Upper lobe of right lung (tissue), 1 donor: Measurements from ENCODE around the gene CYFIP2. TPM values are rescaled to one million over a fixed set of nuclear protein-coding genes. Genes with fewer than 3 reads are reported as not detected.

Experiments
- ATAC-seq: fragments of 200-7000 bp; cut with Tn5 transposase; one replicate; pipeline ENCODE4 v1.9.1; 2020; ENCODE audit warnings: mild to moderate bottlenecking, moderate library complexity
- DNase-seq: peaks from one replicate; pipeline ENCODE4 v3.0.0-alpha.2; 2020
- H3K27ac ChIP-seq: fragments of 200-600 bp; one replicate; pipeline ENCODE4 v1.8.0; 2022
- H3K27me3 ChIP-seq: fragments of 200-600 bp; one replicate; pipeline ENCODE4 v1.8.0; 2022; ENCODE audit warnings: mild to moderate bottlenecking
- H3K36me3 ChIP-seq: fragments of 200-600 bp; one replicate; pipeline ENCODE4 v1.8.0; 2022
- H3K4me1 ChIP-seq: fragments of 200-600 bp; one replicate; pipeline ENCODE4 v1.8.0; 2022
- H3K4me3 ChIP-seq: fragments of 200-600 bp; one replicate; pipeline ENCODE4 v1.8.0; 2022; ENCODE audit warnings: mild to moderate bottlenecking
- H3K9me3 ChIP-seq: fragments of 200-600 bp; one replicate; pipeline ENCODE4 v1.8.0; 2022
- intact Hi-C: fragments of 100-400 bp; cut with DNase I; formaldehyde crosslinking; loops from one replicate; pipeline ENCODE4 v1.11.0; 2022
- total RNA-seq: library from RNA; stranded (reverse); fragmentation: NEBNext Ultra II Directional; extraction: Animal tissue kit (Norgen Biotek cat#: 25700); gene quantifications from one replicate; pipeline ENCODE4 v1.2.1, GENCODE V29; 2021
- TF ChIP-seq, protein P1 (sequence below): fragments of 200-600 bp; IDR thresholded peaks from one replicate; pipeline ENCODE4 v1.8.0; 2022; ENCODE audit warnings: antibody characterized with exemption
- donor health status: DM: no; HTN: yes; CAD: no; lungs with severe emphysema.

CYFIP2 gene
- total RNA-seq, 1 donor from 2014 or later, result 37.1 TPM

DNA sequence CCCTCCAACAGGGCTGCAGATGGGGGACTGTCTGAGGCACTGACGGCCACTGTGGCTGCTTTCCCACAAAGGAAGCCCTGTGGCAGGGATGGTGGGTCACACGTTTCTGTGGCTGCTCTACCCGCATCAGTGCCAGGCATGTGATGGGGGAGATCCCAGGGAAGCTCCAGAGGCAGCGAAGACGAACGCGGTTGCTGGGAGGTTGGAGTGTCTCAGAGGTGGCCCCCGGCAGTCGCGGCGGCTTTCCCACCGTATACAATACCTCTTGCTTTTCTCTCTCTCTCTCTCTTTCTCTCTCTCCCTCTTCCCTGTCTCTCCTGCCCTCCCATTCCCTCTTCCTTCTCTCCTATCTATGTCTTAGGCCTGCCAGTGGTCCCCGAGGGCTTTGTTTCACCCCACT lies 56.7 kb downstream of the CYFIP2 start:
- DNase-seq (no peak), ATAC-seq (no peak)
- TF ChIP-seq, protein P1, sequence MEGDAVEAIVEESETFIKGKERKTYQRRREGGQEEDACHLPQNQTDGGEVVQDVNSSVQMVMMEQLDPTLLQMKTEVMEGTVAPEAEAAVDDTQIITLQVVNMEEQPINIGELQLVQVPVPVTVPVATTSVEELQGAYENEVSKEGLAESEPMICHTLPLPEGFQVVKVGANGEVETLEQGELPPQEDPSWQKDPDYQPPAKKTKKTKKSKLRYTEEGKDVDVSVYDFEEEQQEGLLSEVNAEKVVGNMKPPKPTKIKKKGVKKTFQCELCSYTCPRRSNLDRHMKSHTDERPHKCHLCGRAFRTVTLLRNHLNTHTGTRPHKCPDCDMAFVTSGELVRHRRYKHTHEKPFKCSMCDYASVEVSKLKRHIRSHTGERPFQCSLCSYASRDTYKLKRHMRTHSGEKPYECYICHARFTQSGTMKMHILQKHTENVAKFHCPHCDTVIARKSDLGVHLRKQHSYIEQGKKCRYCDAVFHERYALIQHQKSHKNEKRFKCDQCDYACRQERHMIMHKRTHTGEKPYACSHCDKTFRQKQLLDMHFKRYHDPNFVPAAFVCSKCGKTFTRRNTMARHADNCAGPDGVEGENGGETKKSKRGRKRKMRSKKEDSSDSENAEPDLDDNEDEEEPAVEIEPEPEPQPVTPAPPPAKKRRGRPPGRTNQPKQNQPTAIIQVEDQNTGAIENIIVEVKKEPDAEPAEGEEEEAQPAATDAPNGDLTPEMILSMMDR, result no peak
- H3K36me3 ChIP-seq, result peaks cover 6% of the 10 kb centered on the region
- no peaks in the 10 kb centered on the region for H3K27me3 ChIP-seq
- no peak overlapping the region for H3K4me3 ChIP-seq
- H3K27ac ChIP-seq, result no peak overlapping the region
- H3K9me3 ChIP-seq, result no peaks in the 10 kb centered on the region
- intact Hi-C loops, result no loop called here
- no peaks in the 10 kb centered on the region for H3K4me1 ChIP-seq

DNA sequence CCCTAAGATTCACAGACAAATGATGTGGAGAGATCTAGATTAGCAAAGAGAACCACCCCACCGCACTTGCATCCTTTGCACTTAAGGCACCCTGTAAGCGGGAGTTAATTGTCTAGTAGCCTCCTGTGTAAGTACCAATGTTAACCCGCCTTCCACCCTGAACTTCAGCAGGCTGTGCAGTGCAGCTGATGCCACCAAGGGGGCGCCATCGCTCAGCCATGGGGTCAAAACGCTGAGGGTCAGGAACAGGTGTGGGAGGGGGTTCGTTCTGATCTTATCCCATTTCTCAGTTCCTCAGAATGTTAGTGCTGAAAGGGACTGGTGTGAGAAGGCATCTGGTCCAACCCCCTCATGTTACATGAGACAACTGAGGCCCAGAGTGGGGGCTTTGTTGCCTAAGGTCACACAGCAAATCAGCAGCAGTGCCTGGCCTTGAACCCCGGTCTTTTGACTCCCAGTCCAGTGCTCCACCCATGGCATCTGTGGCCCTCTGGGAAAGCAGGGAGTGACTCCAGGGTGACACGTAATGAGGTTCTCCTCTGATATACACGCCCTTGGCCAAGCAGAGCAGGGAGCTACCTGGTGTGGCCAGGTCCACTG lies 57.3 kb downstream of the CYFIP2 start:
- ATAC-seq (no peak), DNase-seq (no peak)
- intact Hi-C loops, result no loop called here
- TF ChIP-seq, protein P1, result peak; percentile 9
- Histone ChIP-seq H3K36me3 (peaks cover 6% of the 10 kb centered on the region), H3K9me3 (no peaks in the 10 kb centered on the region), H3K4me3 (no peak overlapping the region), H3K4me1 (no peaks in the 10 kb centered on the region), H3K27ac (no peak overlapping the region), H3K27me3 (no peaks in the 10 kb centered on the region)

DNA sequence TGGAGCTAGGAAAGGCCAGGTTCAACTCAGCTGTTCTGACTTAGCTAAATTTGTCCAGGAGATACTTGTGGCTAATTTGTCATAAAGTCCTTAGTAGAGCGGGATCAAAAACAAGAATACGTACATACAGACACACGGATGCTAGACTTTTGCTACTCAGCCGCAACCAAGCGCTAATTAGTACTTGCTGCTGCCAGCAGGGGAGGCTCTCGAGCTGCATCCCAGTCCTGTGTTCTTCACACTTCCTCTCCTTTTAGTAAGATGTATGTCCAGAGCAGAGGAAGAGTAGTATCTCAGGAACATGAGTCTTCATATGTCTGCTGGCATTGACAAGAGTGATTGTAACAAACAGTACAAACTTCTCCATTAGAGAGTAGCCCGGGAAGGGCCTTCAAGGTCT lies 58.3 kb downstream of the CYFIP2 start:
- Histone ChIP-seq H3K27me3 (no peaks in the 10 kb centered on the region), H3K4me1 (no peaks in the 10 kb centered on the region), H3K36me3 (peaks cover 6% of the 10 kb centered on the region), H3K9me3 (no peaks in the 10 kb centered on the region), H3K27ac (no peak overlapping the region), H3K4me3 (no peak overlapping the region)
- TF ChIP-seq, protein P1, result peak; percentile 19
- ATAC-seq (no peak), DNase-seq (no peak)
- intact Hi-C loops, result no loop called here

DNA sequence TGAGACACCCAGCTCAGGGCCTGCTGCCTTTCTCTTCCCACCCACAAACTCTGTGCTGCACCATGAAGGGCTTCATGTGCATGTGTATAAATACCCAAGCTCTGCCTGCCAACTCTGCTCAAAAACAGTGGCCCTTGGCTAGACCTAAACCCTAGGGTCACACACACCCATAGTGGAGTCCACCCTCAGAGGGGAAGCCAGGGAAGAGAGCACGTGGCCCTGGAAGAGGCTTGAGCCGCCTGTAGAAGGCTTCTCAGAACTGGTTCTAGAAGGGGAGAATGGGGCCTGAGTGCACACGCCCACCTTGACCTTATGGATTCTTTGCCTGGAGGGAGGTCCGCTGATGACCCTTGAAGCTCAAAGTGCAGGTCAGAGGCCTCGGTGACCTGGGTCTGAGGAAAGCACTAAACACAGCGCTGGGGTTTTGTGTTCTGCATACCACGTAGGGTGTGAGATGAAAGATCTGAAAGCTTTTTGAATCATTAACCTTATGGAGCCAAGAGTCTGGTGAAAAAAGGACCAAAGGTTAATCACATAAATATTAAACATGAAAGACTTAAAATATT lies 60.6 kb downstream of the CYFIP2 start:
- intact Hi-C loops, result no loop called here
- no peaks in the 10 kb centered on the region for H3K27me3 ChIP-seq
- no peak for ATAC-seq
- TF ChIP-seq, protein P1, result no peak
- DNase-seq, result no peak
- no peak overlapping the region for H3K27ac ChIP-seq
- no peak overlapping the region for H3K4me3 ChIP-seq
- no peaks in the 10 kb centered on the region for H3K9me3 ChIP-seq
- no peaks in the 10 kb centered on the region for H3K4me1 ChIP-seq
- peaks cover 2% of the 10 kb centered on the region for H3K36me3 ChIP-seq

DNA sequence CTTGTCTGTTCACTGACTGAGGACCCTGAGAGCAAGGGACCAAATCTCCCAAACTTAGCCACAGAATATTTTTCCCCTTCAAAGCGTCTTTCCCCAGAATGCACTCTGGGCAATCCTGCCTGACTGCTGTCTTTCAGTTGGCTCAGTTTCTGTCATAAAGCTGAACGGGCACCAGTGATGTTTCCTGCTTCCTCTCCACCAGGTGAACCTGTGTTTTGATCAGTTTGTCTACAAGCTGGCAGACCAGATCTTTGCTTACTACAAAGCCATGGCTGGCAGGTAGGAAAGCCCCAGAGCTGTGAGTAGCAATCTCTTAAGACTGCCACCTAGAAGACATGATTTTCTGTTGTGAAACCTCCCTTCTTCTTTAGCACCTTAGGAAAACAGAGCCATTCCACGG lies 61.8 kb downstream of the CYFIP2 start:
- intact Hi-C loops, result no loop called here
- H3K9me3 ChIP-seq, result no peaks in the 10 kb centered on the region
- TF ChIP-seq, protein P1, result no peak
- DNase-seq (no peak), ATAC-seq (no peak)
- H3K4me3 ChIP-seq, result no peak overlapping the region
- H3K27me3 ChIP-seq, result no peaks in the 10 kb centered on the region
- H3K36me3 ChIP-seq, result peaks cover 8% of the 10 kb centered on the region
- H3K27ac ChIP-seq, result no peak overlapping the region
- H3K4me1 ChIP-seq, result no peaks in the 10 kb centered on the region
